Urinary bladder (tissue), 4 donors: ENCODE data around the gene SYT14. TPM values are rescaled to one million over a fixed set of nuclear protein-coding genes. Genes with fewer than 3 reads are reported as not detected.
"Not testable (repeated sequence)": the region's sequence is repeated elsewhere in the genome, so short reads cannot be mapped to it uniquely, and the experiment has no call there.

ENCODE experiments used
- DNase-seq: peaks from one replicate; pipeline ENCODE4 v3.0.0-alpha.2; 2015; ENCODE audit errors: extremely low spot score
- H3K27ac ChIP-seq: one replicate; pipeline ENCODE4 v1.5.1; 2013; ENCODE audit warnings: low read depth, mild to moderate bottlenecking, moderate library complexity
- H3K36me3 ChIP-seq: one replicate; pipeline ENCODE4 v1.6.1; 2013; ENCODE audit warnings: mild to moderate bottlenecking, moderate library complexity; ENCODE audit not compliant: insufficient read depth
- H3K4me1 ChIP-seq: one replicate; pipeline ENCODE4 v1.6.1; 2013; ENCODE audit warnings: mild to moderate bottlenecking, moderate library complexity; ENCODE audit not compliant: insufficient read depth
- H3K4me3 ChIP-seq: one replicate; pipeline ENCODE4 v1.5.1; 2013; ENCODE audit warnings: low read depth, low read length
- WGBS: extraction: QIAGEN DNeasy Blood & Tissue Kit; methylation state at CpG from one replicate; pipeline ENCODE4 v1.1.7; 2013; 5-methylcytosine and 5-hydroxymethylcytosine counted together
- polyA plus RNA-seq: library from polyadenylated mRNA; stranded (reverse); fragments of 200-250 nt; gene quantifications from one replicate; pipeline ENCODE4 v1.2.3, GENCODE V29; 2013
- total RNA-seq: library from RNA; depleted of rRNA; stranded (reverse); fragments of >200 nt; gene quantifications from one replicate; pipeline ENCODE4 v1.2.3, GENCODE V29; 2014
- donor health status: healthy with polysubstance abuse.
- donor health status: healthy.

Gene SYT14
- total and polyA plus RNA-seq, 2 donors: 0.05 to 2.4 TPM

DNA sequence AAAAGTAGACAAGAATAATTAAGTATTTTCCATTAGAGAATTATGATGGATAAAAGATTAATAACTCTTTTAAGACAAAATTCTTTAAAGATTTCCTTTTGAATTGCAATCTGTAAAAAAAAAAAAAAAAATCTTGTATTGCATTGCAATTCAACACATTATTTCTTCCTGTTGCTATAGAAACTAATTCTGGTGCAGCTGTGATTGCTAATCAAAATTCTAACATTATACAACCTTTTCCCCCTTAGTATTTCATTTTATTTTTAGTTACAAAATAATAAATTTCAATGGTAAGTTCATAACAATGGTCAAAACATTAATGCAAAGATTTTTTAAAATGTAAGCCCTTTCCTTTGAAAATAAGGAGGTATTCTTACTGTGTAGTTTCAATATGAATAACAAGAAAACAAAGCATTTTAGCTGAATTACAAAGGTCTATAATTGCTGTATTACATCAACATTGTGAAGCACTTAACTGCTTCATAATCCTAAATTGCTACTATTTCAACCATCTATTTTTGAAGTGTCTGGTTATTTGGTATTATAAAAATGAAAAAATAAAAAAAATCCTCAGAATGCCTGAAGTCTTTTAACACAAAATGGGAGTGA, 135.0 kb downstream of the SYT14 start:
- no peaks in the 10 kb centered on the region for H3K36me3 ChIP-seq
- H3K27ac ChIP-seq: no peak overlapping the region
- no peak overlapping the region for H3K4me3 ChIP-seq
- no peak for DNase-seq
- H3K4me1 ChIP-seq: no peaks in the 10 kb centered on the region

DNA sequence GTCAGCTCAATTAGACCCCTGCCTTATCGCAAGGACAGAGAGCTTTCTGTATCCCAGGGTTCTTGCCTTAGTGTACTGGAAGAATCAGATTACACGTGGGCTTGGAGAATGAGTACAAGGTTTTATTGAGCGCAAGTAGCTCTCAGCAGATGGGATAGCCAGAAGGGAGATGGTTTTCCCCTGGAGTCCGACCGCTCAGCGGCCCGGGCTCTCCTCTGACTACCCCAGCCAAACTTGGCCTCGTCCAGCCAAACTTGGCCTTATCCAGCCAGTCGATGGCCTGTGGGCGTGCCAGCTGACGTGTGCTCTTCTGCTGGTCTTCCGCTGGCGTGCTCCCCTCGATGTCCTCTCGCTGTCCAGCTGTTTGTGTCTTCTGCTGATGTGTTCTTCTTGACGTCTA, 136.9 kb downstream of the SYT14 start:
- 73% methylated on average over 16 of the region's 16 CpGs for WGBS
- Histone ChIP-seq H3K27ac (no peak overlapping the region), H3K4me3 (no peak overlapping the region), H3K36me3 (no peaks in the 10 kb centered on the region), H3K4me1 (no peaks in the 10 kb centered on the region)
- DNase-seq: no peak

DNA sequence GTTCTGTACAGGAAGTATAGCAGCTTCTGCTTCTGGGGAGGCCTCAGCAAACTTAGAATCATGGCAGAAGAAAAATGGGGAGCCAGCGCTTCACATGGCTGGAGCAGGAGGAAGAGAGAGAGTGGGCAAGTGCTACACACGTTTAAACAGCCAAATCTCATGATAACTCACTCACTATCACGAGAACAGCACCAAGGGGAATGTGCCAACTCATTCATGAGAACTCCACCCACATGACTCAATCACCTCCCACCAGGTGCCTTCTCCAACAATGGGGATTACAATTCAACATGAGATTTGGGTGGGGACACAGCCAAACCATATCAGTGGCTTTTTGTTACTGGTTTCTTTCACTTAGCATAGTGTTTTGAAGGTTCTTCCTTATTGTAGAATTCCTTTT, 138.6 kb downstream of the SYT14 start:
- no peak overlapping the region for H3K4me3 ChIP-seq
- H3K36me3 ChIP-seq: no peaks in the 10 kb centered on the region
- no peak for DNase-seq
- H3K4me1 ChIP-seq: no peaks in the 10 kb centered on the region
- no peak overlapping the region for H3K27ac ChIP-seq
- 67% methylated on average over 3 of the region's 3 CpGs for WGBS

DNA sequence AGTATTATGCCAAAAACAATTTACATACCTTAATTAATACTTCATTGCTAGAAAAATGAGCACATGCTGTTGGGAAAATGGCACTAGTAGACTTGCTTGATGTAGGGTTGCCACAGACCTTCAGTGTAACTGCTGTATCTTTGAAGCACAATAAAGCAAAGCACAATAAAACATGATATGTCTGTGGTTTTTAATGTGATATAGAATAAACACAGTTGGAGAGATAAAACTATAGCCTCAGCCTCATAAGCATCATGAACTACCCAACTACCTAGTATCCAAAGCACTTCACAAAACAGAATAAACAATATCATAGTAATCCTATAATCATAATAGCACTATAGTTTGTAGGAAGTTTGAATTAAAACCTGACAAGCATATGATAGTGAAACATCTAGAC, 143.5 kb downstream of the SYT14 start:
- no peak overlapping the region for H3K4me3 ChIP-seq

DNA sequence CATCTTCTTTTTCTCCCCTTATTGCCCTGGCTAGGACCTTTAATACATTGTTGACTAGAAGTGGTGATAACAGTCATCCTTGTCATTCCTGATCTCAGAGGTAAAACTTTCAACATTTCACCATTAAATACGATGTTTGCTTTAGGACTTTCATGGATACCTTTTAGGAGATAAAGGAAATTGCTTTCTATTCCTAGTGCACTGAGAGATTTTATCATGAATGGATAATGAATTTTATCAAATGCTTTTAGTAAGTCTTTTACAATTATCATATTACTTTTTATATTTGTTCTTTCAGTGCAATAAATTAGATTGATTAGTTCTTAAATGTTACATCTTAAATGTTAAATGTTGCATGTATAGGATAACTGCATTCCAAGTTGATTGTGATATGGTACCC, 147.3 kb downstream of the SYT14 start:
- Histone ChIP-seq H3K4me1 (no peaks in the 10 kb centered on the region), H3K36me3 (no peaks in the 10 kb centered on the region), H3K4me3 (no peak overlapping the region), H3K27ac (no peak overlapping the region)
- WGBS: 23% methylated on average over 1 of the region's 1 CpG
- no peak for DNase-seq

More for the DNA sequence above, 143.5 kb downstream of the SYT14 start:
- H3K36me3 ChIP-seq: no peaks in the 10 kb centered on the region
- no peak for DNase-seq
- no peak overlapping the region for H3K27ac ChIP-seq
- H3K4me1 ChIP-seq: no peaks in the 10 kb centered on the region

DNA sequence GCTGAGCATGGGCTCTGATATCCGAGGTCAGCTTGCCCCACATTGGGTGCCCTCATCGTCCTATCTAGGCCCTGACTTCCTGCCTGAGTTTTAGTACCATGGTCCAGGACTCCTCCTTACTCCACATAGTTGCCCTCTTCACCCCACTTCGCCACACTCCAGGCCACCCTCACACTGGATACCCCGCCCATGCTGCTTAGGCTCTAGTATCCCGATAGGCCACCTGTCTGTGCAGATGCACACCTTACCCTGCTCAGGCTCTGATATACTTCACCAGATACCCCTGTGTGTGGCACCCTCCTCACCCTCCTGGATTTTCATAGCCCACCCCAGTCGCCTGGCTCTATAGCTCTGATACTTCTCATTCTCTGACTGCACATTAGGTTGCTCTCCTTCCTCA, 149.0 kb downstream of the SYT14 start:
- no peak for DNase-seq
- Histone ChIP-seq H3K4me3 (no peak overlapping the region), H3K4me1 (no peaks in the 10 kb centered on the region), H3K27ac (no peak overlapping the region), H3K36me3 (no peaks in the 10 kb centered on the region)
- 84% methylated on average over 6 of the region's 6 CpGs for WGBS

DNA sequence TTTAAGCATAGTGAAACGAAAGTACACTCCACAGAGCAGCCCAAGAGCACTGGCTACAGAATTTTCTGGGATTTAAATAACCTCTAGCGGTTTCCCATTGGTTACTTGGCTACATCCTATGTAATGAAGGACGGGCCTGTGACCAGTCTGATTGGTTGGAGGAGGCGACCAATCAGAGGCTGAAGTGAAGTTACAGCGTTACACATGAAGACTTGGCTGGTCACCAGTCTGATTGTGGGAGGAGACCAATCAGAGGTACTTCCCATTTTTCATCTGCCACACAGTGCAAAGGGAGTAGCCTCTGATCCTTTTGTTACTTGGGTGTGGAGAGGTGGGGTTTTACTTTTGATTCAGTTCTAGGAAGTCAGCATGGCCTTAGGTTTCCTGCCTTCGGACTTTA, 151.8 kb downstream of the SYT14 start:
- no peak overlapping the region for H3K27ac ChIP-seq
- DNase-seq: no peak
- no peaks in the 10 kb centered on the region for H3K36me3 ChIP-seq
- H3K4me3 ChIP-seq: no peak overlapping the region
- H3K4me1 ChIP-seq: no peaks in the 10 kb centered on the region
- WGBS: 87% methylated on average over 6 of the region's 6 CpGs

DNA sequence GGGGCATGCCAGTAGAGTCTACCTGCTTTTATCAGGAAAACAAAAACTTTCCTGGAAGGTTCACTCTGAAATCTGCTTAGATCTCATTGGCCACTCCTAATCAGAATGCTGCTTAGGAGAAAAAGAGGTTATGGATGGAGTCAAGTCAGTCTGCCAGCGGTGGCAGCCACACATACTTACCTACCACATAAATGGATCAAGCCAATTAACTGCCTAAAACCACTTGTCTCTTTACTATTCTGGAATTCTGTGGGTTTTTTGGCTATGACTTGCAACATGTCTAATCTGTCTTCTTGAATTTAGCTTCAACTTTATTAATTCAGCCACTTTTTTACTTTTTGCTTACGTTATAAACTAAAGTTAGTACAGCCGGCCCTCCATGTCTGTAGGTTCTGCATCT, 154.3 kb downstream of the SYT14 start:
- Histone ChIP-seq H3K36me3 (no peaks in the 10 kb centered on the region), H3K27ac (no peak overlapping the region), H3K4me1 (no peaks in the 10 kb centered on the region), H3K4me3 (no peak overlapping the region)
- DNase-seq: no peak
- 88% methylated on average over 3 of the region's 3 CpGs for WGBS

DNA sequence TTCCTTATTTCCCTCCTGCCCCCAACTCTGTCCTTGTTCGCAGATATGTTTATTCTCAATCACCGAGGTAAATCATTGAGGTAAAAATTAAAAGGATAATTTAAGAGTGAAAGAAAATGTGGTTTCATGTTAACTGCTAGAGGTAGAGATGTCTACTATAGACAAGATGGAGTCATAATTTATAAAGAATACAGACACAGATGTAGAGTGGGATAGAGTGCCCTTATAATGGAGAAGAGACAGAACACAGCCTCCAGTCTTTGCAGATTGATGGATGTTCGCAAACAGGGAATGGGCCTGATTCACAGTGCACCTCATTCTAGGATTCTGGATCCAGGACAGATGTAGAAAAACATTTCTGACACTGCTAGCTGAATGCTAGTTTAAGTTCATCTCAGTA, 155.4 kb downstream of the SYT14 start:
- H3K4me3 ChIP-seq: no peak overlapping the region
- WGBS: 82% methylated on average over 3 of the region's 3 CpGs
- DNase-seq: no peak
- H3K36me3 ChIP-seq: no peaks in the 10 kb centered on the region
- no peak overlapping the region for H3K27ac ChIP-seq
- no peaks in the 10 kb centered on the region for H3K4me1 ChIP-seq

DNA sequence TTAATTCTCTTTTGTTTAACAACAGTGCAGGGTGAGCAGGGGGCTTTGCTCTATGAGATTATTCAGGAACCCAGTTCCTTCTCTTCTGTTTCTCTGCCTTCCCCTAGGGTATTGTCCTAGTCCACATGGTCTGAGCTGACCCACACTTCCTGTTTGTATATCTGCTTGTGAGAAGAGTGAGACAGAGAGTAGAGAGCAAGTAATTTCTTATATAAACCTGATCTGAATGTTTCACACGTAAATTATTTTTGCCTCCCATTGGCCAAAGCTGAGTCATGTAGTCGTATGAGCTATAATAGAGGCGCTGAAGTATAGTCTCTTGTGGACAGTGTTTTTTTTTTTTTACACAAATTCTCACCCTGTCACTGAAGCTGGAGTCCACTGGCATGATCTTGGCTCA, 160.3 kb downstream of the SYT14 start:
- no peak for DNase-seq
- H3K36me3 ChIP-seq: no peaks in the 10 kb centered on the region
- H3K4me3 ChIP-seq: no peak overlapping the region
- H3K27ac ChIP-seq: no peak overlapping the region
- WGBS: 61% methylated on average over 3 of the region's 3 CpGs
- H3K4me1 ChIP-seq: no peaks in the 10 kb centered on the region

DNA sequence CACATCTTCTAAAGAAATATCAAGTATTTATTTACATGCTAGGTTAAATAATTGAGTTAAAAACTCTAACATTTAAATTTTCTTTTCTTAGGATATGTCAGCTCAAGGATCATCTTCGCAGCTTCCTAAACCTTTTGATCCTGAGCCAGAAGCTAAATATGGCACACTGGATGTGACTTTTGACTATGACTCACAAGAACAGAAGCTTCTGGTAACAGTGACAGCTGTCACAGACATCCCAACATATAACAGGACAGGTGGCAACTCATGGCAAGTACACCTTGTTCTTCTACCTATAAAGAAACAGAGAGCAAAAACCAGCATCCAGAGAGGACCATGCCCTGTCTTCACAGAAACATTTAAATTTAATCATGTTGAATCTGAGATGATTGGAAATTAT, 161.9 kb downstream of the SYT14 start:
- no peaks in the 10 kb centered on the region for H3K4me1 ChIP-seq
- WGBS: 59% methylated on average over 1 of the region's 1 CpG
- DNase-seq: no peak
- H3K36me3 ChIP-seq: no peaks in the 10 kb centered on the region
- no peak overlapping the region for H3K4me3 ChIP-seq
- H3K27ac ChIP-seq: no peak overlapping the region

DNA sequence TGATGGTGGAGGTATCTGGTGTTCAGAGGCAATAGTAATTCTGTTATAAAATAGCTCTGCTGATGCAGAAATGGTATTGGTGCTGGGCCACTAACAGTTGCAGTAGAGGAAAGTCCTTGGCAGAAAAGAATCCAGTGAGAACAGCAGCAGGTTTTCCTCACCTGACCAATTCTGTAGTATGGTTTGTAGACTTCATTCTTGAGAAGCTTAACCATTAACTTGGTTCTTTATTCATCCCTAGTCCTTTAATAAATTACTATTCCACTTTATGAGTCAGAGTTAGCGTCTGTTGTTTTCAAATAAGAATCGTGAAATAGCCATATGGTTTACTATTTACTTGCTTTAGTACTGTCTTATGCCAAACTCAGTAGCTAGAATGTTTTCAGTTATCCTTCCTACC, 166.1 kb downstream of the SYT14 start:
- no peak for DNase-seq
- Histone ChIP-seq H3K4me3 (no peak overlapping the region), H3K36me3 (no peaks in the 10 kb centered on the region), H3K4me1 (no peaks in the 10 kb centered on the region), H3K27ac (no peak overlapping the region)
- 75% methylated on average over 2 of the region's 2 CpGs for WGBS

DNA sequence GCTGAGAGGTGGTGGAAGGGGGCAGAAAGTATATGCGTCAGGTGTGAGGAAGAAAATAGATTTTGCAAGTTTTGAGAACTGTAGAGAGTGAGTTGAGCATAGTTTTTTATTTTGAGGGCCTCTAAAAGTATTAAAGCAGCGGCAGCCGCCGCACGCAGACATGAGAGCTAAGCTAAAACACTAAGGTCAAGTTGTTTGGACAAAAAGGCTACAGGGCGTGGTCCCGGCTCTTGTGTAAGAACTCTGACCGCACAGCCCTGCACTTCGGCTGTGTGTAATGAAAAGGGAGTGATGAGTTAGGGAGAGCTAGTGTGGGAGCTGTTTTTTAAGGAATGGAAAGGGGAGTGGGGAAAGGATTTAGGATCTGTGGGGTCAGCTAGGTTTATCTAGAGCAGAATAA, 174.9 kb downstream of the SYT14 start:
- H3K4me3 ChIP-seq, H3K27ac ChIP-seq, H3K36me3 ChIP-seq, H3K4me1 ChIP-seq, DNase-seq: not testable (repeated sequence)
- 79% methylated on average over 9 of the region's 9 CpGs for WGBS

DNA sequence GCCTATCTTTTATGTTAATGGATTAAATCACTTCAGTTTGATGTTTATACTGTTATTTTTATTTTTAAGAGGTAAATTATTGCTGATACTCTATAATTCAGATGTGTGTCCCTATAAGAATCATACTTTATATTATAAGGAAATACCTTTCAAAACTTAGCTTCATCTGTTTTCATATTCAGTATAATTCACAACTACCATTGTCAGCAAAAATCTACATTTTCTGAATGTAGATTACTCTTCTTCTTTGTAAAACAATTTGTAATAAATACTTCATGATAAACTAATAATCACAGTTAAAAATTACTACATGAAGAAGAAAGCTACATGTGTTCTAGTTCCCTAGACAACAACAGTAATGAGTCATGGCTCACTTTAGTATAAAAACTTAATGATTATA, 179.2 kb downstream of the SYT14 start:
- Histone ChIP-seq H3K36me3 (no peaks in the 10 kb centered on the region), H3K4me3 (no peak overlapping the region), H3K4me1 (no peaks in the 10 kb centered on the region), H3K27ac (no peak overlapping the region)
- DNase-seq: no peak

DNA sequence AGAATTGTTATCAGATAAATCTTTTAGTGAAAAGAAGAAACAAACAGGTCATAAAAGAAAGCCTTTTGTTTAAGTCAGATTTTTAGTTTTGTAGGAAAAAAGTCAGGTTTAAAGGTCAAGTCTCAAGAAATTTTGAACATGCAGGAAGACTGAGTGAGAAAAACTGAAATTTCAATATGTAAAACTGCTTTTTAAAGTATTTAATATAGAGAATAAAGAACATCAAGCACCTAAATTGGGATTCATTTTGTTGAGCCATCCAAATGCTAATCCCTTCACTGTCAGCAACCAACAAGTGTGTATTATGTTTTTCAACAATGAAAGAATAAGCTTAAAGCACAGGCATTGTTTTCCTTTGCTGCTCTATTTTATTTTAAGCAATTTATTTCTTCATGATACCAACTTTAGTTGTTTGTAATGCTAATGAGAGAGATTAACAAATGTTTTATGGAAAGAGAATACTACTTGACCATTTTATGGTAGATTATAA, 179.7 kb downstream of the SYT14 start:
- Histone ChIP-seq H3K27ac (no peak overlapping the region), H3K4me3 (no peak overlapping the region), H3K36me3 (no peaks in the 10 kb centered on the region), H3K4me1 (no peaks in the 10 kb centered on the region)
- no peak for DNase-seq
